ENCODE measurements around the gene LYRM9.

LYRM9 gene

DNA sequence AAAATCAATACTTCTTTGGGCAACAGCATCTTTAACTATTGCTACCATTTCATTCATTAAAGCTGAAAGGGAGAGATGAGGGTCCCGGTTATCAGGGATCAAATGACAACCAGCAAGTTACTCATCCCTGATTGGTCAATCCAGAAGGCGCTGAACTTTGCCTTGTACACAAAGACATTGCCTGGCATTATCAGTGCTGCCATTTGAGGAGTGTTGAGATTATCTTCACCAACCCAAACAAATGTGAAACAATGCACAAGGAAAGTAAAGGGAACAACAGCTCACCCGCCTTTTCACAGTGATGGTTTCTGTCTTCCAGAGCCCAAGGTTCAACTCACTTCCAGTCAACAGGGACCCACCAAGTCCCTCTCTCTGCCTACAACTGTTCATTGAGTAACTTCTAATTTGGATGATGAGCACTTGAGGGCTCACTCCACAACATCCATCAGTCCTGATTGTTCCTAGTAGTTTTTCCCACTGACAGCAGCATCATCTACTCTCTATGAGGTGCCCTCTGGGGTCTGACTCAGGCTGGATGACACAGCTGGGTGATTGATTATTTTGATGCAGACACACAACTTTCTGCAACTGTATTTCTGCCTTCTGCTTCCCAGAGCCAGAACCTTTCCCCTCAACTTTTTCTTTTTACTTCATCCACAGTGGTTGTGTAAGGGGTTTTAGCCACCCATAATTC, 32.0 kb downstream of the LYRM9 start (continued):
- TF ChIP-seq, protein P1, sequence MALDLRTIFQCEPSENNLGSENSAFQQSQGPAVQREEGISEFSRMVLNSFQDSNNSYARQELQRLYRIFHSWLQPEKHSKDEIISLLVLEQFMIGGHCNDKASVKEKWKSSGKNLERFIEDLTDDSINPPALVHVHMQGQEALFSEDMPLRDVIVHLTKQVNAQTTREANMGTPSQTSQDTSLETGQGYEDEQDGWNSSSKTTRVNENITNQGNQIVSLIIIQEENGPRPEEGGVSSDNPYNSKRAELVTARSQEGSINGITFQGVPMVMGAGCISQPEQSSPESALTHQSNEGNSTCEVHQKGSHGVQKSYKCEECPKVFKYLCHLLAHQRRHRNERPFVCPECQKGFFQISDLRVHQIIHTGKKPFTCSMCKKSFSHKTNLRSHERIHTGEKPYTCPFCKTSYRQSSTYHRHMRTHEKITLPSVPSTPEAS (tag by site-specific recombination; IDR thresholded peaks at IDR 0.05): no peak
- TF ChIP-seq TRIM28 (IDR thresholded peaks at IDR 0.05; ENCODE audit: borderline replicate concordance, low read length) (no peak), SP2 (tag by site-specific recombination; IDR thresholded peaks at IDR 0.05) (no peak), ZNF354C (tag by site-specific recombination; IDR thresholded peaks at IDR 0.05; ENCODE audit: borderline replicate concordance, low read depth) (no peak), ZNF707 (tag by site-specific recombination; IDR thresholded peaks at IDR 0.05) (no peak), ZFP41 (tag by site-specific recombination; IDR thresholded peaks at IDR 0.05; ENCODE audit: borderline replicate concordance) (no peak), ZNF169 (tag by site-specific recombination; IDR thresholded peaks at IDR 0.05) (no peak), ZFP69B (tag by site-specific recombination; IDR thresholded peaks at IDR 0.05) (no peak), GLIS2 (tag by site-specific recombination; IDR thresholded peaks at IDR 0.05) (no peak), GLI2 (tag by site-specific recombination; IDR thresholded peaks at IDR 0.05; ENCODE audit: borderline replicate concordance, low read depth) (no peak), HOXD13 (CRISPR knock-in tag; IDR thresholded peaks at IDR 0.05; ENCODE audit: borderline replicate concordance) (no peak)
- TF ChIP-seq, protein P2, sequence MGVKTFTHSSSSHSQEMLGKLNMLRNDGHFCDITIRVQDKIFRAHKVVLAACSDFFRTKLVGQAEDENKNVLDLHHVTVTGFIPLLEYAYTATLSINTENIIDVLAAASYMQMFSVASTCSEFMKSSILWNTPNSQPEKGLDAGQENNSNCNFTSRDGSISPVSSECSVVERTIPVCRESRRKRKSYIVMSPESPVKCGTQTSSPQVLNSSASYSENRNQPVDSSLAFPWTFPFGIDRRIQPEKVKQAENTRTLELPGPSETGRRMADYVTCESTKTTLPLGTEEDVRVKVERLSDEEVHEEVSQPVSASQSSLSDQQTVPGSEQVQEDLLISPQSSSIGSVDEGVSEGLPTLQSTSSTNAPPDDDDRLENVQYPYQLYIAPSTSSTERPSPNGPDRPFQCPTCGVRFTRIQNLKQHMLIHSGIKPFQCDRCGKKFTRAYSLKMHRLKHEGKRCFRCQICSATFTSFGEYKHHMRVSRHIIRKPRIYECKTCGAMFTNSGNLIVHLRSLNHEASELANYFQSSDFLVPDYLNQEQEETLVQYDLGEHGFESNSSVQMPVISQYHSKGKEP (tag by site-specific recombination; IDR thresholded peaks at IDR 0.05): no peak

DNA sequence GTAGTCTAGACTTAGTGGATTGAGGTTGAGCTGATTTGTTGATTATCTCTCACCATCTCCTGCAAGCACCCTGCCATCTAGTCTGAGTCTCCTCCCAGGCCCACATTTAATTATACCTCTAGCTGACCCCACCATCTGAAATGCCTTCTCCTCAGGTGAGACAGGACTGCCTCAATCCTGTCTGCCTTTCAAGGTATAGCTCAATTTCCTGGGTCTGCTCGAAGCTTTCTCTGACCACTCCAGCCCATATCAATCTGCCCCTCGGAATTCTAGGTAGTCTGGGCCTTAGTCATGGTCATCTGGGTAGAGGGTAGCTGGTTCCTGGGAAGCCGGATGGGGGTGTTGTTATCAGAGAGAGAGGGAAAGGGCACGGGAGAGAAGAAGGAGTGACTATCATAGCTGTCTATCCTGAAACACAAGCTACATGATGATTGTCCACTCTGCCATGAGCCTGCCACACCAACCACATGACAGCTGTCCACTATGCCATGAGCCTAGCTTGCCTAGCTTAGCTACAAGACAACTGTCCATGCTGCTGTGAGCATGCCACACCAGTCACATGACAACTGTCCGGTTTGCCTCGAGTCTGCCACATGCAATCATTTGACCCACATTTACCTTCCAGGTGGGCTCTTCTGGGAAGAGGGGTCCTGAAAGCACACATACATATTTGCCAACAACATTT, 34.4 kb downstream of the LYRM9 start:
- CTCF ChIA-PET: interaction anchor here (0.5 to 2.4 kb wide), 5 partner anchors 22 to 203 kb away, joined by 3 to 10 read pairs (median 4); no protein-coding TSS in a partner anchor
- no peaks in the 10 kb centered on the region for H3K9me3 ChIP-seq (ENCODE audit: control insufficient read depth, insufficient read depth, low read depth, low read length)
- H3K4me1 ChIP-seq (ENCODE audit: control insufficient read depth, insufficient read depth, low read length): no peaks in the 10 kb centered on the region
- POLR2A ChIA-PET: no interaction called here
- no peaks in the 10 kb centered on the region for H3K36me3 ChIP-seq (ENCODE audit: control insufficient read depth in 2 of 2, insufficient read depth in 1 of 2, low read length in 2 of 2)
- H3K4me3 ChIP-seq (ENCODE audit: low read depth, low read length): no peak overlapping the region
- TF ChIP-seq ZNF555 (tag by site-specific recombination; conservative IDR thresholded peaks at IDR 0.05): no peak
- TF ChIP-seq, protein P3, sequence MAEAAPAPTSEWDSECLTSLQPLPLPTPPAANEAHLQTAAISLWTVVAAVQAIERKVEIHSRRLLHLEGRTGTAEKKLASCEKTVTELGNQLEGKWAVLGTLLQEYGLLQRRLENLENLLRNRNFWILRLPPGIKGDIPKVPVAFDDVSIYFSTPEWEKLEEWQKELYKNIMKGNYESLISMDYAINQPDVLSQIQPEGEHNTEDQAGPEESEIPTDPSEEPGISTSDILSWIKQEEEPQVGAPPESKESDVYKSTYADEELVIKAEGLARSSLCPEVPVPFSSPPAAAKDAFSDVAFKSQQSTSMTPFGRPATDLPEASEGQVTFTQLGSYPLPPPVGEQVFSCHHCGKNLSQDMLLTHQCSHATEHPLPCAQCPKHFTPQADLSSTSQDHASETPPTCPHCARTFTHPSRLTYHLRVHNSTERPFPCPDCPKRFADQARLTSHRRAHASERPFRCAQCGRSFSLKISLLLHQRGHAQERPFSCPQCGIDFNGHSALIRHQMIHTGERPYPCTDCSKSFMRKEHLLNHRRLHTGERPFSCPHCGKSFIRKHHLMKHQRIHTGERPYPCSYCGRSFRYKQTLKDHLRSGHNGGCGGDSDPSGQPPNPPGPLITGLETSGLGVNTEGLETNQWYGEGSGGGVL (tag by site-specific recombination; IDR thresholded peaks at IDR 0.05): no peak
- TF ChIP-seq ZNF585B (tag by site-specific recombination; IDR thresholded peaks at IDR 0.05): no peak
- TF ChIP-seq, protein P4, sequence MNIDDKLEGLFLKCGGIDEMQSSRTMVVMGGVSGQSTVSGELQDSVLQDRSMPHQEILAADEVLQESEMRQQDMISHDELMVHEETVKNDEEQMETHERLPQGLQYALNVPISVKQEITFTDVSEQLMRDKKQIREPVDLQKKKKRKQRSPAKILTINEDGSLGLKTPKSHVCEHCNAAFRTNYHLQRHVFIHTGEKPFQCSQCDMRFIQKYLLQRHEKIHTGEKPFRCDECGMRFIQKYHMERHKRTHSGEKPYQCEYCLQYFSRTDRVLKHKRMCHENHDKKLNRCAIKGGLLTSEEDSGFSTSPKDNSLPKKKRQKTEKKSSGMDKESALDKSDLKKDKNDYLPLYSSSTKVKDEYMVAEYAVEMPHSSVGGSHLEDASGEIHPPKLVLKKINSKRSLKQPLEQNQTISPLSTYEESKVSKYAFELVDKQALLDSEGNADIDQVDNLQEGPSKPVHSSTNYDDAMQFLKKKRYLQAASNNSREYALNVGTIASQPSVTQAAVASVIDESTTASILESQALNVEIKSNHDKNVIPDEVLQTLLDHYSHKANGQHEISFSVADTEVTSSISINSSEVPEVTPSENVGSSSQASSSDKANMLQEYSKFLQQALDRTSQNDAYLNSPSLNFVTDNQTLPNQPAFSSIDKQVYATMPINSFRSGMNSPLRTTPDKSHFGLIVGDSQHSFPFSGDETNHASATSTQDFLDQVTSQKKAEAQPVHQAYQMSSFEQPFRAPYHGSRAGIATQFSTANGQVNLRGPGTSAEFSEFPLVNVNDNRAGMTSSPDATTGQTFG (tag by site-specific recombination; IDR thresholded peaks at IDR 0.05; ENCODE audit: borderline replicate concordance): no peak
- no peak overlapping the region for H3K27ac ChIP-seq (ENCODE audit: extremely low read depth, low read depth, low read length)

All from HEK293 (cell line).